Suppressor macrophage treated with lipopolysaccharide for 4 hours (primary cell): ENCODE results near the gene C11orf86.
A peak's percentile ranks its signal among the peaks of the same experiment; 100 is the strongest.
"Not testable (repeated sequence)": the region's sequence is repeated elsewhere in the genome, so short reads cannot be mapped to it uniquely, and the experiment has no call there.

Experiments used
- DNase-seq: peaks from one replicate; pipeline ENCODE4 v3.0.0-alpha.2; 2020

The C11orf86 gene

GRCh38 chr11:66992041-66992440 lies 16.9 kb downstream of the C11orf86 start:
- DNase-seq: no peak

DNA sequence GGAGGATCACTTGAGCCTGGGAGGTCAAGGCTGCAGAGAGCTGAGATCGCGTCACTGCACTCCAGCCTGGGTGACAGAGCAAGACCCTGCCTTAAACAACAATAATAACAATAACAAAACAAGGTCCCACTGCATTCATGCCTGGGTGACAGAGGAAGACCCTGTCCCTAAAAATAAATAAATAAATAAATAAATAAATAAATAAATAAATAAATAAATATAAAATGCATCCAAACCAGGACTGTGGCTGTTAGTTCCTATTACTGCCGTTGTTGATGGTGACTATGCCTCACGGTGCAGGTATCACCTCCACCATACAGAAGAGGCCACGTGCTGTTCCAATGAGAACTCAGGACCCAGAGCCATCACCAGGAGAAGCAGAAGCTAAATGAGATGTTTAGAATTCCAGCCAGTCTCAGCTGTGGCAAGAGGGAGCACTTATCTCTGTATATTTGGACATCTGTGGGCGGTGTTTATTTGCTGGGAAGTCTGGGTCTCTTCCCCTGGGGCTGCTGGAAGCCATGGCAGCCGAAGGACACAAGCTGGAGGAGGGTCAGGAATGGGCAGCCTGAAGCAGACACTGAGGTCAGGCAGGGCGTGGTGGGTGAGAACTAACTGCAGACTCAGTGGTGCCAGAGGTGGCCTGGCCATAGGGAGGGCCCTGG lies 21.6 kb downstream of the C11orf86 start:
- DNase-seq: no peak

DNA sequence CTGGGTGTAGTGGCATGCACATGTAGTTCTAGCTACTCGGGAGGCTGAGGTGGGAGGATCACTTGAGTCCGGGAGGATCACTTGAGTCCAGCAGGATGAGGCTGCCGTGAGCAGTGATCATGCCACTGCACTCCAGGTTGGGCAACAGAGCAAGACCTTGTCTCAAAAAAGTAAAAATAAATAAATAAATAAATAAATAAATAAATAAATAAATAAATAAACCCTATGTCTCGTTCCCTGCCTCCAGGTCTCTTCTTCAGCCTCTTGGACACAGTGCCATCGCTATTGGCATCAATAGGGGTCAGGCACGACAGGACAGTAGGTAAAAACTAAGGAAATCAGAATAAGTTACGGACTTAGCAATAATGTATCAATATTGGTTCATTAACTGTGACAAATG lies 24.5 kb downstream of the C11orf86 start:
- no peak for DNase-seq

DNA sequence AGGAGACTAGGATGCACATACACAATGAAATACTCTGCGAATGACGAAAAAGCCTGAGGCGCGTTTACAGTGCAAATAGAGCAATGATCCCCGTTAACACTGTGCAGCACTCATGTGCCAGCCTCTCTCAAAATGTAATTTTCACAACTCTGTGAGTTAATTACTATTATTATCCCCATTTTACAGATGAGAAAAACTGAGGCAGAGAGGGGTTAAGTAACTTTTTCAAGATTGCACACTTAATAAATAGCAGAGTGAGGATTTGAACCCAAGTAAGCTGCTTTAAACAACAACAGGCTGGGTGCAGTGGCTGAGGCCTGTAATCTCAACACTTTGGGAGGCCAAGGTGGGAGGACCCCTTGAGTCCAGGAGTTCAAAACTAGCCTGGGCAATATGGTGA lies 26.2 kb downstream of the C11orf86 start:
- no peak for DNase-seq

DNA sequence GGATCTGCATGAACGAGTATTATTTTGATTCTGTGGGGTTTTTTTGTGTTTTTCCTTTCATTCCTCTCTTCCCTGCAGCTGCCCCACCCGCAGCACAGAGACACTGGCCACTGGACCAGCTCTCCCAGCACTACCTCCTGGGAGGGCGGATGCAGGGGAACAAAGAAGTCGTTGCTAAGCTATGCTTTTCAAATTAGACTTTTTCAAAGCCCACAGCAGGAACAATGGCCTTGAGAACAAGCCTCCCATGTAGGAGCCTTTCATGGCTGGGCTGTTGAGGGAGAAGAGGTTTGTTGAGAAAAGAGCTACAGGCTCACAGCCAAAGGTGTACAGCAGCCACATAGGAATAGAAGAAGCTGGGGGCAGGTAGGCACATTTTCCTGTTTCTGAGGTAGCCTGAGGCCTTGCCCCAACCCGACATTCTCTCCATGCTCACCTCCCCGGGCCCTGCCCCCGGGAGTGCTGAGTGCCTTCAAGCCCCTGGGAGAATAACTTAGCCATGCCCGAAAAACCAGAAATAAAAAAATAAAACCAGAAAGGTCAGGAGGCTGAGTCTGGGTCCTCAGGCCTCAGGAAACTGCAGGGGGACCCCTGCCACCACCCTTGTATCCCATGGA lies 27.3 kb downstream of the C11orf86 start:
- no peak for DNase-seq

DNA sequence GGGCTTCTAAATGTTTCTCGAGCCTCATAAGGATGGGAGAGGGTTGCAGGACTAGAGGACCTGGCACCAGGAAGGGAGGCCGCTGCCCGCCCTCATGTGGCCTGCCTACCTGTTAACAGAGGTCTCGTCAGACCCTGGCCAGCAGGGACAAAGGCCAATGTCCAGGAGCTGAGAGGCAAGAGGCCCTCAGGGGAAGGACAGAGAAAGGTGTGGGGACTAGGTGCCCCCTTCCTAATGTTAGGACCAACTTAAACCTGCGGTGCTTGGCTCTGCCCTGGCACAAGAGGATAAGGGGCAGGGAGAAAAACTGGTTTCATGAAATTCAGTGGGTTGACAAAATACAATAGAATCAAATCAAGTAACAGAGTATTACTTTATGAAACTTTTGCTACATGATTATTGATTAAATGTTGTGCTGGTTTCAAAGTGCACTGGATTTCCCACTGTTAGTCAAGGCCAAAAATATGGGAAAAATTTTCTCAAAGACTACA lies 27.9 kb downstream of the C11orf86 start:
- no peak for DNase-seq

GRCh38 chr11:67005200-67005599 lies 30.1 kb downstream of the C11orf86 start:
- not testable (repeated sequence) for DNase-seq

GRCh38 chr11:67006029-67006884 lies 31.2 kb downstream of the C11orf86 start:
- no peak for DNase-seq

GRCh38 chr11:67007126-67007525 lies 32.0 kb downstream of the C11orf86 start:
- no peak for DNase-seq

GRCh38 chr11:67010296-67010905 lies 35.3 kb downstream of the C11orf86 start:
- DNase-seq: no peak

GRCh38 chr11:67013511-67014045 lies 38.5 kb downstream of the C11orf86 start:
- no peak for DNase-seq

GRCh38 chr11:67014343-67014742 lies 39.2 kb downstream of the C11orf86 start:
- DNase-seq: no peak

DNA sequence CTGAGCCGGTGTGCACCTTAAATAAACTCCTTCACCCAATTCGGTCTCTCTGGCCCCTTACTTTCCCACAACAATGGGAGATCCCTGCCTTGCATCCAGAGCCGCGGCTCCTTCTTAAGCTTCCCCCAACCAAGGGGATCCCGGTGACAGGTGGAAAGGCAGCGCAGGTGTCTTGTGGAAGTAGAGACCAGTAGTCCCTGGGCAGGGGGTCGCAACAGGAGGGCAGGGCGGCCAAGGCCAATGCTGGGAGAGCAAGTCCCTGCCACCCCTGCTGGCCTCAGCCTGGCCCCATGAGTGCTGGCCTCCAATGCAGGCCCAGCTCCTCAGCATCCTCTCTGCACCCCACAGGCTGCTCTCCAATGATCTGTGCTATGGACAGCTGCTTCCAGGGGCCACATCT lies 39.9 kb downstream of the C11orf86 start:
- DNase-seq: no peak

- no peak for DNase-seq
Measured at GRCh38 chr11:67016550-67016949, 41.4 kb downstream of the C11orf86 start.

DNA sequence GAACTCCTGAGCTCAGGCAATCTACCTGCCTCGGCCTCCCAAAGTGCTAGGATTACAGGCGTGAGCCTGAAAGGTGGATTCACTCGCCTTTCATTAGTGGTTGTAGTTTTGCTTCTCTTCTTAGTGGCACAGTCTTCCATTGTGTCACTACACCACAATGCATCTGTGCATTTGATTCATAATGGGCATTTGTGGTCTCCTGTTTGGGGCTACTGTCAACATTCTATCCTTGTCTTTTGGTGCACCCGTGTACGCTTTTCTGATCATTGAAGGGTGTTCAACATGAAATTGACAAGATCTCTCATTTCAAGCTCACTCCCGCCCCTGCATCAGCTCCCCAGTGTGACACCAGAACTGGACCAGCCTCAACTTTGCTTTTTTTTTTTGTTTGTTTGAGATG lies 45.8 kb downstream of the C11orf86 start:
- DNase-seq: no peak

GRCh38 chr11:67022341-67022933 lies 47.3 kb downstream of the C11orf86 start:
- peak; percentile 30 for DNase-seq

GRCh38 chr11:67022961-67023956 lies 48.2 kb downstream of the C11orf86 start, which contains the start of gene SYT12:
Gene SYT12, plus strand, starts transcription at chr11:67023134. Its CDS starts 7,011 bp downstream, at chr11:67030145.
- DNase-seq: peak; percentile 30

DNA sequence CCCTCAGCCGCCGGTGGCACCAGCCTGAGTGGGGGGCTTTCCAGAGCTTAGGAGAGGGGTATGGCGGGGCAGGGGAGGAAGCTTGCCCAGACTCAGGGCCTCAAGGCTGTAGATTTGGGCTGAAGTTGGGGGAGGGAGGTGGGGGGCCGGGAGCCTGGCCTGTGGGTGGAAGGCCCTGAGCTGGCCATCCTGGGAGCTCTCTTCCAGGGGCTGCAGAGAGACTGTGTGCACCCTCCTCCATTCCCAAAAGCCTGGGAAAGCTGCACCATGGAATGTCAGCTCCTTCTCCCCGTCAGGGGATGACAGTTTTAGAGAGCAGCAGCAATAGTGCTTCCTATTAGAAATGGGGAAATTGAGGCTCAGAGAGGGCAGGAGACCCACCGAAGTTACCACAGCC lies 48.9 kb downstream of the C11orf86 start:
- DNase-seq: no peak

DNA sequence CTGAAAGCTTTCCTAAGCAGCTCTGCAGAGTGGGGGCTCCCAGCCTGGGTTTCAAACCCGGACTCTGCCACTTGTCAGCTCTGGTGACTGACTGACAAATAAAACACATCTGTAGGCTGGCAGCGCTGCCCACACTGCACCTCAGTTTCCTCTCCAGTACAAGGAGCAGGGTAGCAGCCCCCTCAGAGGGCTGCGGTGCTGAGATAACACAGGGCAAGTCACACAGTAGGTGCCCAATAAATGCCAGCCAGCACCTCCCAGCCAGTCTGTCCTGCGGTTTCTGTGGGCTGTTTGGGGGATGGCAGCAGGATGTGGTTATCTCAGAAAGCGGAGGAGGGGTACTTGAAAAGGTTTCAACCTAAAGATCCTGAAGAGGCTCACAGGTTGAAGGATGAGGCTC lies 49.3 kb downstream of the C11orf86 start:
- no peak for DNase-seq

- DNase-seq: no peak
Measured at GRCh38 chr11:67024966-67025365, 49.9 kb downstream of the C11orf86 start.

- no peak for DNase-seq
Measured at GRCh38 chr11:67025750-67026149, 50.6 kb downstream of the C11orf86 start.
